Muscle layer of colon (tissue), 2 donors: ENCODE results near the gene HRAS.

Source experiments
- H3K27ac ChIP-seq: one replicate; pipeline ENCODE4 v1.7.0; 2013; ENCODE audit warnings: low read depth, mild to moderate bottlenecking, low read length, moderate library complexity
- H3K27me3 ChIP-seq, 2 donors: one replicate each; pipeline ENCODE4 v1.7.0; 2013; ENCODE audit warnings: low read length in 2 of 2, mild to moderate bottlenecking in 2 of 2; ENCODE audit not compliant: insufficient read depth in 2 of 2, control insufficient read depth in 1 of 2
- H3K36me3 ChIP-seq: one replicate; pipeline ENCODE4 v1.7.0; 2013; ENCODE audit warnings: mild to moderate bottlenecking, low read length; ENCODE audit not compliant: insufficient read depth
- H3K4me1 ChIP-seq: one replicate; pipeline ENCODE4 v1.7.0; 2013; ENCODE audit warnings: mild to moderate bottlenecking, low read length; ENCODE audit not compliant: insufficient read depth
- H3K4me3 ChIP-seq, 2 donors: one replicate each; pipeline ENCODE4 v1.7.0; 2013; ENCODE audit warnings: low read length in 2 of 2, low read depth in 1 of 2, mild to moderate bottlenecking in 1 of 2, moderate library complexity in 1 of 2
- H3K9ac ChIP-seq: one replicate; pipeline ENCODE4 v1.7.0; 2013; ENCODE audit warnings: low read length
- H3K9me3 ChIP-seq: one replicate; pipeline ENCODE4 v1.7.0; 2013; ENCODE audit warnings: mild to moderate bottlenecking, low read length
- donor health status: abdominal sarcoma.
- donor health status: Adenocarcinoma of cecum.

The HRAS gene

GRCh38 chr11:550021-550745 lies 14.8 kb upstream of the HRAS start:
- H3K9me3 ChIP-seq = no peaks in the 10 kb centered on the region
- no peak overlapping the region for H3K9ac ChIP-seq

GRCh38 chr11:548700-549603 lies 13.6 kb upstream of the HRAS start:
- H3K4me1 ChIP-seq = no peaks in the 10 kb centered on the region
- H3K27me3 ChIP-seq = peaks cover 16 to 32% of the 10 kb centered on the region in 2 donors
- H3K36me3 ChIP-seq = no peaks in the 10 kb centered on the region
- no peak overlapping the region for H3K4me3 ChIP-seq
- H3K9me3 ChIP-seq = no peaks in the 10 kb centered on the region
- H3K9ac ChIP-seq = no peak overlapping the region
- H3K27ac ChIP-seq = no peak overlapping the region

More at GRCh38 chr11:550021-550745, 14.8 kb upstream of the HRAS start:
- peaks cover 21 to 42% of the 10 kb centered on the region in 2 donors for H3K27me3 ChIP-seq
- H3K4me3 ChIP-seq = no peak overlapping the region
- H3K27ac ChIP-seq = no peak overlapping the region
- H3K36me3 ChIP-seq = no peaks in the 10 kb centered on the region
- no peaks in the 10 kb centered on the region for H3K4me1 ChIP-seq

GRCh38 chr11:545171-545570 lies 9.8 kb upstream of the HRAS start:
- no peak overlapping the region for H3K9ac ChIP-seq
- no peak overlapping the region for H3K27ac ChIP-seq
- peaks cover 0 to 1% of the 10 kb centered on the region in 2 donors for H3K27me3 ChIP-seq
- no peaks in the 10 kb centered on the region for H3K9me3 ChIP-seq
- no peaks in the 10 kb centered on the region for H3K36me3 ChIP-seq
- no peak overlapping the region for H3K4me3 ChIP-seq
- no peaks in the 10 kb centered on the region for H3K4me1 ChIP-seq

GRCh38 chr11:544817-545166 lies 9.4 kb upstream of the HRAS start:
- Histone ChIP-seq H3K9me3 (no peaks in the 10 kb centered on the region), H3K36me3 (no peaks in the 10 kb centered on the region), H3K4me3 (no peak overlapping the region), H3K9ac (no peak overlapping the region), H3K27ac (no peak overlapping the region), H3K27me3 (peaks cover 0 to 5% of the 10 kb centered on the region in 2 donors), H3K4me1 (no peaks in the 10 kb centered on the region)

GRCh38 chr11:541433-541885 lies 6.1 kb upstream of the HRAS start:
- no peak overlapping the region for H3K9ac ChIP-seq
- H3K4me1 ChIP-seq = peaks cover 8% of the 10 kb centered on the region
- H3K4me3 ChIP-seq = no peak overlapping the region
- peaks cover 11 to 27% of the 10 kb centered on the region in 2 donors for H3K27me3 ChIP-seq
- no peaks in the 10 kb centered on the region for H3K9me3 ChIP-seq
- H3K27ac ChIP-seq = no peak overlapping the region
- H3K36me3 ChIP-seq = no peaks in the 10 kb centered on the region

GRCh38 chr11:540583-541432 lies 5.4 kb upstream of the HRAS start:
- Histone ChIP-seq H3K9me3 (no peaks in the 10 kb centered on the region), H3K4me1 (peaks cover 8% of the 10 kb centered on the region), H3K36me3 (no peaks in the 10 kb centered on the region), H3K9ac (no peak overlapping the region), H3K27ac (no peak overlapping the region), H3K4me3 (no peak overlapping the region), H3K27me3 (peaks cover 11 to 33% of the 10 kb centered on the region in 2 donors)

DNA sequence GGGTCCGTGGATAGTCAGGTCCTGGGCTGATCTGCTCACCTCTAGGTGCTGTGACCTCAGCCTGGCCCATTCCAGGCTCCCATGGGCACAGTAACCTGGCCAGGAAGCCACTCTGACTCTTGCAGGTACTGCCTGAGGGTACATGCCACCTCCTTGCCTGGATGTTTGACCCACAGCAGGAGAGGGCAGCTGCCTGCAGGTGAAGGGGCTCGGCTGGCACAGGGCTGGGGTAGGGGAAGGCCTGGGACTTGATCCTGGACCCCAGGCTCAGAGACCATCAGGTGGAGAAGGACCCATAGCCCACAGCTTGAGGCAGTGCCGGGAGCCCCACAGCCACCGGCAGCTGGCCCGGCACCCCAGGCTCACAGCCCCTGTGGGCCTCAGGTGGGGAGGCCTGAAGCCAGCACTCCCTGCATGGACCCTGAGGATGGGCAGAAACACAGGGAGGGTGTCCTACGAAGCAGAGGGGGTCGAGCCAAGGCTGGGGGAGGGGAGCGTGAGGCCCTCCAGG lies 4.7 kb upstream of the HRAS start:
- Histone ChIP-seq H3K36me3 (no peaks in the 10 kb centered on the region), H3K27me3 (peaks cover 11 to 33% of the 10 kb centered on the region in 2 donors), H3K4me3 (no peak overlapping the region), H3K9ac (no peak overlapping the region), H3K4me1 (peaks cover 8% of the 10 kb centered on the region), H3K9me3 (no peaks in the 10 kb centered on the region), H3K27ac (no peak overlapping the region)

- H3K27ac ChIP-seq = no peak overlapping the region
Observed at GRCh38 chr11:538431-539051, 3.2 kb upstream of the HRAS start.

DNA sequence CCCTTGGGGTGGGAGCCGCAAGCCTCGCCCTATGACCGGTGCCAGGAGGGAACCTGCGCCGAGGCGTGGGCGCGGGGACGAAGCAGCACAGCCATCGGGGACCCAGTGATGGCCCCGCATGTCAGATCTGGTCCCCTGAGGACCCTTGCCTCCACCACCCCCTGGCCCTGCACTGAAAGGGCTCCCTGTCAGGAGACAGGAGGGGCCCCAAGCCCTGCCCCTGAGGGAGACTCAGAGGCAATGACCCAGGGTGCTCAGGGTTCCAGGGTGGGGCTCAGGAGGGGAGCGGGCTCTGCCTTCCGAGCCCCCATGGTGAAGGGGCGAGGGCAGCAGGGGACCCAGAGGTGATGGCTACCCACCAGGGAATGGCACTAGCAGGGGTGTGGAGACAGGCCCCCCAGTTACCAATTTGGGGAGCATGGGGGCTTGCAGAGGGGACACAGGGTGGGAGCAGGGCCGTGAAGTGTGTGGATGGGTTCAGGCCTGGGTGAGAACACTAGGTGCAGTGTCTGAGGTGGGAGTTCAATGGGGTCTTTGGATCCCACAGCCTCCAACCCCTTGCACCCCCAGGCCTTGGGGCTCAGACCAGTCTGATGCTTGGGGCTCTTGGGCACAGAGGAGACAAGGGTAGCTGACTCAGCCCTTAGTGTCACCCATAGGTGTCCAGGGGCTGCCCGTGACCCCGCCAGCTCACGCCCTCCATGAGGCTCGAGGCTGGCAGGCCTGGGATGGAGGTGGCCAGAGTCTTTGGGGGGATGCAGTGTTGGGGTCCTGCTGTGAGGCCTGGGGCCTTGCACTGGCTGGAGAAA lies 2.5 kb upstream of the HRAS start:
- Histone ChIP-seq H3K4me1 (peaks cover 14% of the 10 kb centered on the region), H3K36me3 (peaks cover under 1% of the 10 kb centered on the region), H3K9me3 (no peaks in the 10 kb centered on the region), H3K27me3 (peaks cover 11 to 33% of the 10 kb centered on the region in 2 donors), H3K4me3 (no peak overlapping the region), H3K9ac (no peak overlapping the region), H3K27ac (no peak overlapping the region)

More at GRCh38 chr11:538431-539051, 3.2 kb upstream of the HRAS start:
- H3K9ac ChIP-seq = no peak overlapping the region
- no peak overlapping the region for H3K4me3 ChIP-seq
- H3K36me3 ChIP-seq = no peaks in the 10 kb centered on the region
- H3K4me1 ChIP-seq = peaks cover 14% of the 10 kb centered on the region
- H3K9me3 ChIP-seq = no peaks in the 10 kb centered on the region
- peaks cover 11 to 33% of the 10 kb centered on the region in 2 donors for H3K27me3 ChIP-seq
